H1 (cell line): ENCODE results near the gene SH2D2A. TPM values are rescaled to one million over a fixed set of nuclear protein-coding genes. Genes with fewer than 3 reads are reported as not detected.

Source experiments
- EZH2 ChIP-seq: fragments of 200-600 bp; sonication (generic); IDR thresholded peaks from 2 replicates; pipeline ENCODE4 v1.7.1; 2012; ENCODE audit warnings: low read depth, mild to moderate bottlenecking, moderate library complexity, low read length, inconsistent platforms; ENCODE audit not compliant: severe bottlenecking
- POLR2A ChIP-seq, 2 experiments: IDR thresholded peaks; 1 replicate in 1 of 2; 2 replicates in 1 of 2; pipeline ENCODE4 v1.6.1; 2011; ENCODE audit warnings: low read depth in 2 of 2, low read length in 2 of 2, mild to moderate bottlenecking in 2 of 2; ENCODE audit errors: control extremely low read depth in 1 of 2
- polyA plus RNA-seq, 7 experiments: library from polyadenylated mRNA; depleted of rRNA in 3 of 7; stranded (reverse) in 5 of 7; unstranded in 2 of 7; fragments of >200 nt in 5 of 7; fragments of 200-250 nt in 2 of 7; gene quantifications; 1 replicate in 5 of 7; 2 replicates in 1 of 7; 4 replicates in 1 of 7; pipeline versions ENCODE4 v1.2.1 to v1.2.3, GENCODE V29; 2011 to 2013; ENCODE audit warnings: missing spikeins in 2 of 7, mixed read lengths in 2 of 7
- total RNA-seq: library from RNA; stranded (reverse); fragmentation: NEBNext Ultra II Directional; extraction: Animal tissue kit (Norgen Biotek cat#: 25700); gene quantifications from 2 replicates; pipeline ENCODE4 v1.2.1, GENCODE V29; 2021

Gene SH2D2A
- total and polyA plus RNA-seq, 2 of the 8 experiments (the other 6 are each of a cell fraction or from before 2014, with no cell fraction given), result 3.3 to 7.9 TPM

DNA sequence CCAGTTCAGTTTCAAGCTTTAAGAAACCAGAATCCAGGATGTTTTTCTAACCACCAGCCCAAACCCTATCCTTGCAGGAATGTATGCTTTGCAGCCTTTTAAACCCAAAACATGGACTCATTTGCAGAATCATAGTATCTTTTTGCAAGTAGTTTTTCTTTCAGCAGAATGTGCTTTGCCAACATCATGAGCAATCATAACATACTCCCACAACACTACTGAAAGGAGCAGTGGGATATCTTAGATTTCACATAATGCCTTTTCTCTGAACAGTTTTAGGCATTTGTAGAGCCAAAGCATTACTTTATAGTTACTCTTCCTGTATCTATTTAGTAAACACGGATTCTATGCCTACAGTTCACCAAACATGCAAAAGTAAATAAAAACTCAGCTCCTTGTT is 10.0 kb upstream of the SH2D2A start (continued):
- no peak for TF ChIP-seq EZH2
- no peak for TF ChIP-seq POLR2A (IDR thresholded peaks at IDR 0.05; ENCODE audit: control extremely low read depth in 1 of 2, low read depth in 2 of 2, low read length in 2 of 2)
